Transverse colon (tissue), 4 donors: Measurements from ENCODE around the gene PHKG2. TPM values are rescaled to one million over a fixed set of nuclear protein-coding genes. Genes with fewer than 3 reads are reported as not detected.

Source experiments
- DNase-seq: peaks from one replicate; pipeline ENCODE4 v3.0.0-alpha.2; 2019
- H3K27ac ChIP-seq, 4 donors: fragments of 200-600 bp; sonication (generic); 2 replicates each; pipeline ENCODE4 v1.5.1; 2016 to 2018; ENCODE audit warnings: inconsistent platforms in 4 of 4
- H3K27me3 ChIP-seq: fragments of 200-600 bp; sonication (generic); 2 replicates; pipeline ENCODE4 v1.5.1; 2017; ENCODE audit warnings: inconsistent platforms
- H3K36me3 ChIP-seq, 4 donors: fragments of 200-600 bp; sonication (generic); 2 replicates each; pipeline ENCODE4 v1.5.1; 2017 to 2019; ENCODE audit warnings: inconsistent platforms in 4 of 4
- H3K4me1 ChIP-seq, 4 donors: fragments of 200-600 bp; sonication (generic); 2 replicates each; pipeline ENCODE4 v1.5.1; 2017 to 2020; ENCODE audit warnings: inconsistent platforms in 4 of 4
- H3K4me3 ChIP-seq, 4 donors: fragments of 200-600 bp; sonication (generic); 1 replicate in 1 of 4; 2 replicates in 3 of 4; pipeline versions ENCODE4 v1.5.1 to v1.6.1; 2017 to 2019; ENCODE audit warnings: inconsistent platforms in 4 of 4
- H3K9me3 ChIP-seq, 2 donors: fragments of 200-600 bp; sonication (generic); 2 replicates each; pipeline ENCODE4 v1.5.1; 2017 to 2019; ENCODE audit warnings: inconsistent platforms in 2 of 2
- CTCF ChIP-seq, 5 experiments: fragments of 200-600 bp in 3 of 5; fragments of 450-650 bp in 2 of 5; sonication (generic) in 3 of 5; IDR thresholded peaks; 1 replicate in 2 of 5; 2 replicates in 3 of 5; pipeline ENCODE4 v1.5.1; 2016 to 2017; ENCODE audit warnings: antibody characterized with exemption in 5 of 5, inconsistent platforms in 3 of 5, mild to moderate bottlenecking in 2 of 5, moderate library complexity in 1 of 5
- EP300 ChIP-seq: sonication (generic); formaldehyde crosslinking; IDR thresholded peaks from one replicate; pipeline ENCODE4 v1.6.1; 2017; ENCODE audit warnings: antibody characterized with exemption, low read depth
- POLR2A ChIP-seq: fragments of 450-650 bp; IDR thresholded peaks from one replicate; pipeline ENCODE4 v1.6.1; 2016; ENCODE audit warnings: antibody characterized with exemption, mild to moderate bottlenecking, moderate library complexity
- POLR2AphosphoS5 ChIP-seq, 3 donors: sonication (generic); formaldehyde crosslinking; IDR thresholded peaks; one replicate each; pipeline ENCODE4 v1.6.1; 2016; ENCODE audit warnings: antibody characterized with exemption in 3 of 3
- WGBS, 2 donors: methylation state at CpG; one replicate each; pipeline ENCODE4 v1.1.5; 2018; ENCODE audit warnings: low coverage in 1 of 2; 5-methylcytosine and 5-hydroxymethylcytosine counted together
- in situ Hi-C, 4 donors: fragments of 200-750 bp; cut with MboI; loops; one replicate each; pipeline versions ENCODE4 v1.15.0 to v1.15.1; 2017; ENCODE audit warnings: low sequenced_read_pairs in 3 of 4, low pct_ligation_motif_present in 1 of 4, low pct_unique_long_range_greater_than_20kb in 1 of 4
- intact Hi-C: fragments of 100-400 bp; cut with DNase I; formaldehyde crosslinking; loops from one replicate; pipeline ENCODE4 v1.15.1; 2023; ENCODE audit warnings: low total_unique reads
- total RNA-seq, 4 donors: library from RNA; depleted of rRNA; stranded (reverse); fragments of >200 nt; gene quantifications; one replicate each; pipeline ENCODE4 v1.1.0, GENCODE V29; 2016

Gene PHKG2
- total RNA-seq, 4 donors from 2014 or later, result 41.1 to 152 (median 66.4) TPM

DNA sequence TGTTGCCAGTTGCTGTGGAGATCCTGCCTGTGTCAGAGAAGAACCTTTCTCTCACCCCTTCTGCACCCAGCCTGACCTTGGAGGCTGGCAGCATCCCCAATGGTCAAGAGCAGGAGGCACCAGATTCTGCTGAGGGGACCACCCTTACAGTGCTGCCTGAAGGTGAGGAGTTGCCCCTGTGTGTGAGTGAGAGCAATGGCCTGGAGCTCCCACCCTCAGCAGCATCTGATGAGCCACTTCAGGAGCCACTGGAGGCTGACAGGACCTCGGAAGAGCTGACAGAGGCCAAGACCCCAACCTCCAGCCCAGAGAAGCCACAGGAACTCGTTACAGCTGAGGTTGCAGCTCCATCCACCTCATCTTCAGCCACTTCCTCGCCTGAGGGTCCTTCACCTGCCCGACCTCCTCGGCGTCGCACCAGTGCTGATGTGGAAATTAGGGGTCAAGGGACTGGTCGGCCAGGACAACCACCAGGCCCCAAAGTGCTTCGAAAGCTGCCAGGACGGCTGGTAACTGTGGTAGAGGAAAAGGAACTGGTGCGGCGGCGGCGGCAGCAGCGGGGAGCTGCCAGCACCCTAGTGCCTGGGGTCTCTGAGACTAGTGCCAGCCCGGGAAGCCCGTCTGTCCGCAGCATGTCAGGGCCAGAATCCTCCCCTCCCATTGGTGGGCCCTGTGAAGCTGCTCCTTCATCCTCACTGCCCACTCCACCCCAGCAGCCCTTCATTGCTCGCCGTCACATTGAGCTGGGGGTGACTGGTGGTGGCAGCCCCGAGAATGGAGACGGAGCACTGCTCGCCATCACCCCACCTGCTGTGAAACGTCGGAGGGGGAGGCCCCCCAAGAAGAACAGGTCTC lies 10.2 kb upstream of the PHKG2 start:
- H3K4me1 ChIP-seq, result peaks cover 8 to 31% (median 27%) of the 10 kb centered on the region in 4 donors
- in situ Hi-C loops (no loop called here), intact Hi-C loops (no loop called here)
- TF ChIP-seq POLR2A, result no peak
- no peak for TF ChIP-seq POLR2AphosphoS5 (IDR thresholded peaks at IDR 0.05)
- no peak for TF ChIP-seq EP300
- TF ChIP-seq CTCF (IDR thresholded peaks at IDR 0.05), result no peak
- peaks cover 0 to 62% (median 31%) of the 10 kb centered on the region in 4 donors for H3K36me3 ChIP-seq
- no peak for DNase-seq
- H3K9me3 ChIP-seq, result no peaks in the 10 kb centered on the region
- no peak overlapping the region for H3K27ac ChIP-seq
- H3K27me3 ChIP-seq, result no peaks in the 10 kb centered on the region
- no peak overlapping the region for H3K4me3 ChIP-seq
- 77 to 86% methylated on average over 5 to 25 of the region's 25 CpGs for WGBS, 2 donors

GRCh38 chr16:30738984-30739951 lies 9.0 kb upstream of the PHKG2 start:
- Histone ChIP-seq H3K4me3 (no peak overlapping the region), H3K36me3 (peaks cover 0 to 49% (median 25%) of the 10 kb centered on the region in 4 donors), H3K9me3 (no peaks in the 10 kb centered on the region), H3K4me1 (peaks cover 8 to 39% (median 30%) of the 10 kb centered on the region in 4 donors), H3K27me3 (no peaks in the 10 kb centered on the region), H3K27ac (peak overlapping the region; percentile 72 to 84 (median 81))
- TF ChIP-seq POLR2A (no peak), EP300 (no peak), CTCF (IDR thresholded peaks at IDR 0.05) (no peak), POLR2AphosphoS5 (IDR thresholded peaks at IDR 0.05) (no peak)
- in situ Hi-C loops (no loop called here), intact Hi-C loops (no loop called here)
- WGBS, 2 donors, result 0 to 89% methylated on average over 1 to 31 of the region's 37 CpGs
- DNase-seq, result no peak

DNA sequence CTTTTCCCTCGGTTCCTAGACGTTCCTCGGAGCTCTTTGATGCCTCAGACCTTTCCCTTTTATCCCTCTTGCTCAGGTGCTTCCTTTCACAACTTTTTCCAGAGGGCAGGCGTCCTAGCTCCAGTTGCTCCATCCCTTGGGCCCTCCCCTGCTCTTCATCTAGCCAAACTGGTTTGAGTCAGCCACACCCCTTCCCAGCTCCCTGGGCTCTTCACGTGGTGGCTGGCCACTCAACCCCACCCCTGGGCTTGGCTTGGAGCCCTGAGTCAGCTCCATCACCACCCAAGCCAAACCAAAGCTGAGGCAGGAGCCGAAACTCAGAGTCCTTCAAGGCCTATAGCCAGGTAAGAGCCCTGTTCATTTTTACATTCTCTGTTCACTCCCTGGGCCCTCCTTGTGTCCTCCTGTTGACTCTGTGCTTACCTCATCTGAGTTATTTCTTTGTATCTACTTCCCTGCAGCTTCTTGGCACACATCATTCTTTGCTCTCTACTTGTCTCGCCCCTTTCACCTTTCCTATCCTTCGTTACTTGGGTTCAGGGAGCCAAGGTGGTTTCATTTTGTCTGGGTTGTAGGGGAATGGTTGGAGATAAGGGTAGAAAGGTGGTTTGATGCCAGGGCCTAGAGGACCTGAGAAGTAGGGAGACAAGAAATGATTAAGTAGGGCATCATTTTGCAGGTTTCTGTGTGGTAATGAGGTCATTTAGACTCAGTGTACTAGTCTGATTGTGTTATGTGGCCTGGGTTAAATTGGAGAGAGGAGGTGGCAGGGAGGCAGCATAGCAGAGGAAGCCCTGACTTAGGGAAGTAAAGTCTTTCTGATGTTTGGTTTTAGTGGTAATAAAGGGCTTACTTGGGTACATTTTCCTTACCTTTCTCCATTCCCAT lies 7.6 kb upstream of the PHKG2 start:
- Histone ChIP-seq H3K27ac (peak overlapping the region; percentile 72 to 84 (median 81)), H3K4me3 (peak overlapping the region in 1 of 4 donors; percentile 8), H3K9me3 (no peaks in the 10 kb centered on the region), H3K36me3 (peaks cover 0 to 39% (median 19%) of the 10 kb centered on the region in 4 donors), H3K4me1 (peaks cover 8 to 51% (median 37%) of the 10 kb centered on the region in 4 donors), H3K27me3 (no peaks in the 10 kb centered on the region)
- 33 to 54% methylated on average over 7 to 8 of the region's 8 CpGs for WGBS, 2 donors
- DNase-seq, result peak; percentile 92
- in situ Hi-C loops (no loop called here), intact Hi-C loops (no loop called here)
- TF ChIP-seq POLR2A (peak; percentile 55), EP300 (no peak), POLR2AphosphoS5 (IDR thresholded peaks at IDR 0.05) (peak; percentile 15 to 80 (median 73))

- 58% methylated on average over 6 of the region's 6 CpGs; no CpG with 5 or more reads in 1 of the 2 donors for WGBS, 2 donors
- intact Hi-C loops (no loop called here), in situ Hi-C loops (no loop called here)
- Histone ChIP-seq H3K9me3 (no peaks in the 10 kb centered on the region), H3K4me3 (no peak overlapping the region), H3K27ac (peak overlapping the region; percentile 72 to 84 (median 81)), H3K4me1 (peaks cover 8 to 57% (median 40%) of the 10 kb centered on the region in 4 donors), H3K36me3 (peaks cover 0 to 31% (median 15%) of the 10 kb centered on the region in 4 donors), H3K27me3 (no peaks in the 10 kb centered on the region)
- TF ChIP-seq CTCF (IDR thresholded peaks at IDR 0.05) (no peak), POLR2A (peak; percentile 26), POLR2AphosphoS5 (IDR thresholded peaks at IDR 0.05) (peak in 2 of 3 donors; percentile 53 to 75)
- peak; percentile 72 for DNase-seq
Measured at GRCh38 chr16:30741461-30741914, 6.7 kb upstream of the PHKG2 start.
